K562 (cell line): ENCODE results near the gene NOTCH3. TPM values are rescaled to one million over a fixed set of nuclear protein-coding genes. Genes with fewer than 3 reads are reported as not detected.

Source experiments
- ATAC-seq: fragments of 200-7000 bp; cut with Tn5 transposase; 3 replicates; pipeline ENCODE4 v1.9.1; 2020; ENCODE audit warnings: moderate library complexity
- BruUV-seq: library from RNA; stranded (reverse); fragments of 400-500 nt; replicated peaks from 2 replicates; lab custom pipeline; 2021; lab: Mats Ljungman, UMichigan
- CTCF ChIA-PET: fragments of 300-600 bp; formaldehyde crosslinking; extraction: SDS; loops from one replicate; lab custom pipeline; 2021; ENCODE audit warnings: low intra/inter-chr PET ratio; lab: Yijun Ruan, JAX
- POLR2A ChIA-PET: fragments of 300-600, 350-650 bp; sonication (Branson Sonifier 250); formaldehyde crosslinking; extraction: SDS; loops from one replicate; lab custom pipeline; 2021; ENCODE audit warnings: antibody characterized with exemption, inconsistent platforms; lab: Yijun Ruan, JAX
- DNase-seq, 4 experiments: peaks; one replicate each; pipeline versions ENCODE4 v3.0.0 to v3.0.0-alpha.2; 2011 to 2018; ENCODE audit warnings: low spot score in 3 of 4, mixed read lengths in 3 of 4; ENCODE audit errors: extremely low read depth in 1 of 4
- FAIRE-seq: peaks from 2 replicates; lab custom pipeline; 2011; peaks lifted over from hg19 to GRCh38; lab: Jason Lieb, UNC
- H2AFZ ChIP-seq: 2 replicates; pipeline ENCODE4 v1.6.0; 2011; ENCODE audit warnings: low read depth, low read length, control low read depth, inconsistent platforms
- H3K27ac ChIP-seq: fragments of 200-600 bp; 3 replicates; pipeline ENCODE4 v1.8.0; 2011; ENCODE audit warnings: low read depth, mild to moderate bottlenecking, control low read depth, inconsistent platforms, low read length, moderate library complexity, mixed read lengths; ENCODE audit errors: extremely low read depth
- H3K27me3 ChIP-seq, 2 experiments: fragments of 300-600 bp in 1 of 2; 2 replicates in 1 of 2; 3 replicates in 1 of 2; pipeline versions ENCODE4 v1.6.0 to v1.8.0; 2011; ENCODE audit warnings: inconsistent platforms in 2 of 2, low read length in 2 of 2, mild to moderate bottlenecking in 1 of 2, mixed read lengths in 1 of 2, moderate library complexity in 1 of 2; ENCODE audit not compliant: control insufficient read depth in 2 of 2, insufficient read depth in 2 of 2
- H3K36me3 ChIP-seq: fragments of 300-600 bp; 3 replicates; pipeline ENCODE4 v1.8.0; 2011; ENCODE audit warnings: mild to moderate bottlenecking, low read length, inconsistent platforms; ENCODE audit not compliant: control insufficient read depth, insufficient read depth
- H3K4me1 ChIP-seq, 2 experiments: fragments of 200-600 bp in 1 of 2; replicated peaks in 1 of 2; 2 replicates in 1 of 2; 3 replicates in 1 of 2; pipeline versions ENCODE4 v1.5.1 to v1.8.0; 2011; ENCODE audit warnings: inconsistent platforms in 2 of 2, low read length in 2 of 2, mild to moderate bottlenecking in 1 of 2, mixed read lengths in 1 of 2, moderate library complexity in 1 of 2; ENCODE audit not compliant: control insufficient read depth in 2 of 2, insufficient read depth in 2 of 2
- H3K4me2 ChIP-seq: 2 replicates; pipeline ENCODE4 v1.6.1; 2011; ENCODE audit warnings: low read length, control low read depth, inconsistent platforms, mixed read lengths; ENCODE audit not compliant: insufficient read depth
- H3K4me3 ChIP-seq: fragments of 200-600 bp; sonication (generic), shearing (Covaris generic); 2 replicates; pipeline ENCODE4 v1.5.1; 2016; ENCODE audit warnings: control low read depth, inconsistent platforms
- H3K79me2 ChIP-seq: fragments of 200-600 bp; 3 replicates; pipeline ENCODE4 v1.8.0; 2011; ENCODE audit warnings: low read length, inconsistent platforms; ENCODE audit not compliant: control insufficient read depth, insufficient read depth
- H3K9ac ChIP-seq, 2 experiments: 2 replicates each; pipeline versions ENCODE4 v1.6.0 to v1.6.1; 2011; ENCODE audit warnings: low read depth in 2 of 2, low read length in 2 of 2, control low read depth in 1 of 2, inconsistent platforms in 1 of 2, mild to moderate bottlenecking in 1 of 2, mixed read lengths in 1 of 2; ENCODE audit not compliant: insufficient read depth in 1 of 2
- H3K9me1 ChIP-seq: one replicate; pipeline ENCODE4 v1.6.0; 2011; ENCODE audit warnings: inconsistent platforms, mild to moderate bottlenecking, low read length, moderate library complexity; ENCODE audit not compliant: control insufficient read depth, insufficient read depth
- H3K9me3 ChIP-seq: replicated peaks from 2 replicates; pipeline ENCODE4 v1.5.1; 2011; ENCODE audit warnings: low read depth, low read length, inconsistent platforms; ENCODE audit not compliant: control insufficient read depth, insufficient read depth
- H4K20me1 ChIP-seq: replicated peaks from 2 replicates; pipeline ENCODE4 v1.6.1; 2011; ENCODE audit warnings: low read length, inconsistent platforms, mixed read lengths; ENCODE audit not compliant: control insufficient read depth, insufficient read depth
- ARID4B ChIP-seq: sonication (generic); formaldehyde crosslinking; IDR thresholded peaks from 2 replicates; pipeline ENCODE4 v1.8.0; 2022; ENCODE audit warnings: mild to moderate bottlenecking, missing genetic modification reagents
- ASH1L ChIP-seq: fragments of 450-650 bp; IDR thresholded peaks from 2 replicates; pipeline ENCODE4 v1.6.1; 2018; ENCODE audit warnings: borderline replicate concordance, mild to moderate bottlenecking, low read depth; ENCODE audit not compliant: partially characterized antibody
- LCOR ChIP-seq: sonication (generic); formaldehyde crosslinking; IDR thresholded peaks from 2 replicates; pipeline ENCODE4 v1.8.0; 2022; ENCODE audit warnings: mild to moderate bottlenecking, missing genetic modification reagents
- MYBL2 ChIP-seq, 2 experiments: fragments of 450-650 bp in 1 of 2; sonication (generic) in 1 of 2; formaldehyde crosslinking in 1 of 2; IDR thresholded peaks; 2 replicates each; pipeline versions ENCODE4 v1.6.1 to v1.8.1; 2017 to 2022; ENCODE audit warnings: borderline replicate concordance in 1 of 2, inconsistent platforms in 1 of 2, low read depth in 1 of 2, mild to moderate bottlenecking in 1 of 2, missing genetic modification reagents in 1 of 2, moderate library complexity in 1 of 2
- NCOA6 ChIP-seq: fragments of 450-650 bp; IDR thresholded peaks from 2 replicates; pipeline ENCODE4 v1.6.1; 2017; ENCODE audit warnings: mild to moderate bottlenecking
- PHTF2 ChIP-seq: fragments of 250-450 bp; sonication (Bioruptor Pico); IDR thresholded peaks from 2 replicates; pipeline ENCODE4 v1.5.0; 2021; ENCODE audit warnings: mild to moderate bottlenecking
- POLR2G ChIP-seq: fragments of 200-400 bp; formaldehyde crosslinking; IDR thresholded peaks from 2 replicates; pipeline ENCODE4 v1.6.1; 2017; ENCODE audit warnings: low read depth, mild to moderate bottlenecking, antibody characterized with exemption, low read length, moderate library complexity
- RBM22 ChIP-seq: fragments of 200-400 bp; formaldehyde crosslinking; IDR thresholded peaks from 2 replicates; pipeline ENCODE4 v1.6.1; 2018; ENCODE audit warnings: low read length, low read depth; ENCODE audit not compliant: poor library complexity, severe bottlenecking
- SMC3 ChIP-seq: conservative IDR thresholded peaks from 2 replicates; pipeline ENCODE4 v1.6.1; 2011; ENCODE audit warnings: low read depth, low read length, improper control_type of control experiment; ENCODE audit not compliant: insufficient read depth
- SRSF7 ChIP-seq: fragments of 200-400 bp; formaldehyde crosslinking; optimal IDR thresholded peaks from 2 replicates; pipeline ENCODE3; 2017; ENCODE audit warnings: mild to moderate bottlenecking, low read depth, low read length
- THRAP3 ChIP-seq: fragments of 450-650 bp; IDR thresholded peaks from 2 replicates; pipeline ENCODE4 v1.6.1; 2016; ENCODE audit warnings: mild to moderate bottlenecking, inconsistent platforms, borderline replicate concordance
- ZFP91 ChIP-seq: sonication (generic); formaldehyde crosslinking; IDR thresholded peaks from 2 replicates; pipeline ENCODE4 v1.8.0; 2022; ENCODE audit warnings: mild to moderate bottlenecking, missing genetic modification reagents
- ZNF175 ChIP-seq: fragments of 200-800 bp; sonication (Bioruptor generic); IDR thresholded peaks from 2 replicates; pipeline ENCODE4 v1.6.1; 2016; ENCODE audit warnings: low read depth, mild to moderate bottlenecking, missing genetic modification characterization, missing compliant biosample characterization
- ZNF311 ChIP-seq: fragments of 250-450 bp; sonication (Bioruptor Pico); IDR thresholded peaks from 2 replicates; pipeline ENCODE4 v1.4.0; 2020; ENCODE audit warnings: mild to moderate bottlenecking, moderate library complexity
- ZNF695 ChIP-seq: fragments of 450-650 bp; formaldehyde crosslinking; IDR thresholded peaks from 2 replicates; pipeline ENCODE4 v1.4.0; 2020; ENCODE audit warnings: mild to moderate bottlenecking, moderate library complexity
- WGBS: fragments of 100-300 bp; shearing (Covaris generic); methylation state at CpG from one replicate; pipeline ENCODE4 v1.1.6; 2016; ENCODE audit warnings: low coverage, mixed read lengths; ENCODE audit not compliant: insufficient coverage; ENCODE audit errors: missing lambda C conversion rate; 5-methylcytosine and 5-hydroxymethylcytosine counted together
- in situ Hi-C: fragments of 300-500 bp; cut with MboI; formaldehyde crosslinking; loops from 4 replicates; pipeline ENCODE4 v1.15.0; 2018; ENCODE audit warnings: inconsistent platforms, mixed read lengths
- intact Hi-C: fragments of 100-400 bp; cut with micrococcal nuclease; formaldehyde crosslinking; loops from 2 replicates; pipeline ENCODE4 v1.14.2; 2022
- polyA plus RNA-seq, 8 experiments: library from polyadenylated mRNA; depleted of rRNA in 4 of 8; stranded (reverse) in 5 of 8; unstranded in 3 of 8; fragments of >200 nt; fragmentation: Nextera tagmentation in 2 of 8; fragmentation: Illumina TruSeq in 1 of 8; extraction: Ambion mirVana in 2 of 8; extraction: Trizol in 1 of 8; gene quantifications; 2 replicates each; pipeline versions ENCODE4 v1.2.1 to v1.2.3, GENCODE V29; 2011 to 2014; ENCODE audit warnings: inconsistent platforms in 1 of 8, missing spikeins in 1 of 8
- total RNA-seq, 7 experiments: library from RNA; depleted of rRNA in 6 of 7; stranded (reverse); fragments of >200 nt in 6 of 7; fragmentation: Illumina TruSeq in 2 of 7; extraction: Trizol in 2 of 7; gene quantifications; 2 replicates each; pipeline versions ENCODE4 v1.2.1 to v1.2.3, GENCODE V29; 2011 to 2021; ENCODE audit warnings: low replicate concordance in 1 of 7

NOTCH3 gene
- total and polyA plus RNA-seq, 9 of the 15 experiments (the other 6 are each of a cell fraction or from before 2014, with no cell fraction given) = under 0.01 to 1.2 (median 0.16) TPM

- intact Hi-C loops (no loop called here), in situ Hi-C loops (no loop called here)
- H3K36me3 ChIP-seq = peaks cover 80% of the 10 kb centered on the region; the same call in 2 of the 3 replicates
- H3K4me1 ChIP-seq = no peaks in the 10 kb centered on the region; a peak in 1 of 5 replicates
- H3K9me1 ChIP-seq = no peaks in the 10 kb centered on the region
- no peaks in the 10 kb centered on the region for H3K27me3 ChIP-seq
- H3K79me2 ChIP-seq = no peaks in the 10 kb centered on the region
- peaks cover 8% of the 10 kb centered on the region for H4K20me1 ChIP-seq
- POLR2A ChIA-PET = interaction anchor here (0.6 to 1.0 kb wide), 3 partner anchors 11 to 334 kb away, joined by 3 read pairs; no protein-coding TSS in a partner anchor
- H2AFZ ChIP-seq = no peak overlapping the region
- H3K9me3 ChIP-seq = no peaks in the 10 kb centered on the region
- no peak overlapping the region for H3K4me2 ChIP-seq
- 90% methylated on average over 19 of the region's 26 CpGs for WGBS
- CTCF ChIA-PET = no interaction called here
- BruUV-seq = no TSS peak
- DNase-seq (no peak), ATAC-seq (no peak), FAIRE-seq (no peak)
- H3K4me3 ChIP-seq = no peak overlapping the region
- H3K9ac ChIP-seq = no peak overlapping the region
- TF ChIP-seq ZNF175 (CRISPR knock-in tag) (no peak), LCOR (CRISPR knock-in tag) (no peak), NCOA6 (no peak), ARID4B (no peak), PHTF2 (CRISPR knock-in tag) (no peak), THRAP3 (no peak), POLR2G (peak; percentile 47), ZNF695 (CRISPR knock-in tag) (no peak), SMC3 (no peak), ZNF311 (CRISPR knock-in tag) (no peak), ZFP91 (CRISPR knock-in tag) (no peak), ASH1L (no peak), SRSF7 (no peak), RBM22 (peak; percentile 91), MYBL2 (IDR thresholded peaks at IDR 0.05; ENCODE audit: low read depth) (no peak), MYBL2 (CRISPR knock-in tag; IDR thresholded peaks at IDR 0.05; ENCODE audit: borderline replicate concordance) (no peak)
- TF ChIP-seq, all 486 proteins: peak for 2
- no peak overlapping the region for H3K27ac ChIP-seq
These were observed 38.6 kb upstream of the NOTCH3 start for GRCh38 chr19:15239337-15239949.
